GM12878 (cell line): Measurements from ENCODE around the gene RNFT2.

Experiments used
- CBX3 ChIP-seq: fragments of 200-600 bp; sonication (generic); IDR thresholded peaks from 2 replicates; pipeline ENCODE4 v1.6.1; 2016; ENCODE audit warnings: low read depth, borderline replicate concordance
- CHD1 ChIP-seq: IDR thresholded peaks from 2 replicates; pipeline ENCODE4 v1.6.1; 2012; ENCODE audit warnings: low read depth, low read length, improper control_type of control experiment
- CTCF ChIP-seq, 3 experiments: IDR thresholded peaks in 2 of 3; conservative IDR thresholded peaks in 1 of 3; 2 replicates each; pipeline ENCODE4 v1.5.1; 2011; ENCODE audit warnings: low read depth in 3 of 3, low read length in 3 of 3, mild to moderate bottlenecking in 3 of 3, control low read depth in 2 of 3, moderate library complexity in 2 of 3, inconsistent platforms in 1 of 3, mixed read lengths in 1 of 3; ENCODE audit not compliant: control insufficient read depth in 2 of 3, insufficient read depth in 1 of 3; ENCODE audit errors: extremely low read depth in 1 of 3
- HCFC1 ChIP-seq: fragments of 150-350 bp; IDR thresholded peaks from 2 replicates; pipeline ENCODE4 v1.6.1; 2014; ENCODE audit warnings: low read length
- JUND ChIP-seq: IDR thresholded peaks from 2 replicates; pipeline ENCODE4 v1.6.1; 2012; ENCODE audit warnings: low read depth, mild to moderate bottlenecking, low read length, improper control_type of control experiment, moderate library complexity
- KLF5 ChIP-seq: fragments of 450-650 bp; IDR thresholded peaks from 2 replicates; pipeline ENCODE4 v1.6.1; 2014; ENCODE audit warnings: mild to moderate bottlenecking; ENCODE audit not compliant: partially characterized antibody
- MAX ChIP-seq: IDR thresholded peaks from 2 replicates; pipeline ENCODE4 v1.6.1; 2012; ENCODE audit warnings: low read depth, low read length, improper control_type of control experiment
- MLLT1 ChIP-seq: fragments of 450-650 bp; IDR thresholded peaks from 2 replicates; pipeline ENCODE4 v1.6.1; 2016; ENCODE audit warnings: mild to moderate bottlenecking
- MYC ChIP-seq: IDR thresholded peaks from 2 replicates; pipeline ENCODE4 v1.6.1; 2011; ENCODE audit warnings: mild to moderate bottlenecking, low read length, moderate library complexity, inconsistent platforms; ENCODE audit not compliant: insufficient read depth, insufficient replicate concordance, insufficient read length, severe bottlenecking
- NRF1 ChIP-seq: conservative IDR thresholded peaks from 2 replicates; pipeline ENCODE4 v1.6.1; 2011; ENCODE audit warnings: mild to moderate bottlenecking, low read depth, low read length, improper control_type of control experiment
- RFX5 ChIP-seq: IDR thresholded peaks from 2 replicates; pipeline ENCODE4 v1.6.1; 2011; ENCODE audit warnings: low read depth, low read length, improper control_type of control experiment

DNA sequence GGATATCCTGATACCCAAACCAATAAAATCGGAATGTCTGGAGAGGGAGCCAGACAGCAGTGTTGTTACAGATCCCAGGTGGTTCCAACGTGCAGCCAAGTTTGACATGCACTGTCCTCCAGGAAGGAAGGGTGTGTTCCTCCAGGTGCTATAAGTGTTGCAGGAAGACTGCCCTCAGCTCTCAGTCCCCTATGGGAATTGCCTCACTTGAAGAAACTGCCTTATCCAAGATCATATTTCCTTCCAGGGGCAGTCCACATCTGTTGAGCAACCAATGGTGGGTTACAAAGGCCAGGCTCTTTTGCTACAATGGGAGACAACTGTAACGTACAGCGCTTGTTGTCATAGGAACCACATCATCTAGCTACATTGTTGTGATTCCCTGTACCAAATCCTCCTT is 159.4 kb downstream of the RNFT2 start:
- TF ChIP-seq CBX3 (no peak), KLF5 (no peak), HCFC1 (no peak), CTCF (IDR thresholded peaks at IDR 0.05 in 2 of 3, conservative IDR thresholded peaks at IDR 0.05 in 1 of 3; ENCODE audit: control insufficient read depth in 2 of 3, extremely low read depth in 1 of 3, insufficient read depth in 1 of 3, low read depth in 3 of 3, low read length in 3 of 3) (no peak), NRF1 (no peak), MYC (no peak), CHD1 (no peak), MAX (no peak), RFX5 (no peak), MLLT1 (no peak), JUND (no peak)
